Choroid plexus epithelial cell (primary cell): Measurements from ENCODE around the gene SCNN1G.
A peak's percentile ranks its signal among the peaks of the same experiment; 100 is the strongest.

Experiments used
- DNase-seq: peaks from one replicate; pipeline ENCODE4 v3.0.0-alpha.2; 2010; ENCODE audit warnings: low read depth
- H3K4me3 ChIP-seq: 2 replicates; pipeline ENCODE4 v1.5.1; 2011; ENCODE audit warnings: low read depth, mild to moderate bottlenecking, control low read depth, low read length, moderate library complexity
- CTCF ChIP-seq: conservative IDR thresholded peaks from 2 replicates; pipeline ENCODE4 v1.5.1; 2011; ENCODE audit warnings: low read depth, mild to moderate bottlenecking, control low read depth, inconsistent platforms, low read length, moderate library complexity

The SCNN1G gene

GRCh38 chr16:23182679-23183542, at the start of gene SCNN1G:
TSS of gene SCNN1G (plus strand) at chr16:23182745. CDS start at chr16:23186272, 3,527 bp downstream.
- peak within 1 kb of the TSS; percentile 8 for H3K4me3 ChIP-seq
- DNase-seq: no peak

DNA sequence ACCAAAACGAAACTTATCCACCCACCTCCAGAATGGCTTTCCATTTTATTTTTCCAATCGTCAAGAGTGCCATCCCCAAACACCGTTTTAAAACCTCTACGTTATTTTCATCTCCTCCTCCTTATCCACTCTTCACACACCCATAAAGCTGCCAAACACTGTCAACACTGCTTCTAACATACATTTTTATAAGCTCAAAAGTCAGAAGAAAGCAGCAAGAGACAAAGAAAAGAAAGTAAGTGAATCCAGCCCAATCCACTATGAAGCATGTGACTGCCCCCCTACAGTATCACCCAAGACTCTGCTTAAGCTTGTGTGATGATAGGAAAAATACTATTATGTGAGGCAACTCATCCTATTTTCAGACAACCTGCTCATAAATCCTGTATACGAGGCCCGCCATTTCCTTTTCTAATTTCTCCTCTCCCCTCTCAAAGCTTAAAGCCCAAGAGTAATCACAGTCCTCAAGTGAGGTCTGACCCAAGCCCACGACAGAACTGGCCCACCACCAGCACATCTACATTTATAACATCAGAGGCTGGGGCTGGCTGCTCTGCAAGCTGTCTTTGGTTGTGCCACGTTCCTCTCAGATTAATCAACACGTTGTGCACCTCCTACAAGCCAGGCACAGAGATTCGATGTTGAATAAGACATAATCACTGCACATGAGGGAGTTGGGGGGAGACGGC, 49.6 kb upstream of the SCNN1G start:
- no peak for TF ChIP-seq CTCF
- no peak for DNase-seq
- H3K4me3 ChIP-seq: no peak overlapping the region

More at GRCh38 chr16:23182679-23183542, at the start of gene SCNN1G:
- TF ChIP-seq CTCF: no peak

GRCh38 chr16:23134274-23134673, 48.3 kb upstream of the SCNN1G start:
- peak; percentile 67 for DNase-seq
- TF ChIP-seq CTCF: no peak
- no peak overlapping the region for H3K4me3 ChIP-seq

DNA sequence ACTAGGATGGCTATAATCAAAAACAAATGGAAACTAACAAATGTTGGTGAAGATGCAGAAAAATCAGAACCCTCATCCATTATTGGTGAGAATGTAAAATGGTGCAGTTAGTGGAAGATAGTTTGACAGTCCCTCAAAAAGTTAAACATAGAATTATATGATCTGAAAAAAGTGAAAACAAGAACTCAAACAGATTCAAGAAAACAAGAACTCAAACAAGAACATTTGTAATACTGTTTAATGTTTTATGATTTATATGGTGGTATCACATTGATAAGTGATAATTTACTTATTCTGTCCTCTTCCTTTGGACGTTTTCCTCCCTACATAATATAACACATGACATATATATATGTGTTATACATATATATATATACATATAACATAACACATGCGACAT, 45.3 kb upstream of the SCNN1G start:
- DNase-seq: no peak
- TF ChIP-seq CTCF: no peak
- H3K4me3 ChIP-seq: no peak overlapping the region

DNA sequence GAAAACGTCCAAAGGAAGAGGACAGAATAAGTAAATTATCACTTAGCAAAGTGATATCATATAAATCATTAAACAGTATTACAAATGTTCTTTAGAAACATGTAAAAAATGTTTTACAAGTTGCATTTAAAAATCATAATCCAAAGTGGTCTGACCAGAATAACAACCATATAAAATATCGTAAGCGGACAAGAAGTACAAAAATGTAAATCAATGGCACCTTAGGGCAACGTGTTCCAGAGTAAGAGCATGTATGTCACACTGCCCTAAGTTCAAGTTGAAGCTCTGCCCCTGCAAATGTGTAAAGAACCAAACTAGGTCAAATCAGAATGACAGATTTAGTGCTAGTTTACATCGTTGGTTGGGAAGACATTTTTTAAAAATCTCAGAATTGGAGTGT, 44.7 kb upstream of the SCNN1G start:
- no peak for TF ChIP-seq CTCF
- DNase-seq: no peak
- no peak overlapping the region for H3K4me3 ChIP-seq

- no peak overlapping the region for H3K4me3 ChIP-seq
Observed at GRCh38 chr16:23140107-23140506, 42.4 kb upstream of the SCNN1G start.

More at GRCh38 chr16:23140107-23140506, 42.4 kb upstream of the SCNN1G start:
- no peak for TF ChIP-seq CTCF
- no peak for DNase-seq
